Adrenal gland (tissue), 9 donors: ENCODE measurements around the gene KRABD2.
"Not testable (repeated sequence)": the region's sequence is repeated elsewhere in the genome, so short reads cannot be mapped to it uniquely, and the experiment has no call there.

Experiments used
- DNase-seq, 7 donors: peaks; one replicate each; pipeline ENCODE4 v3.0.0-alpha.2; 2019 to 2020
- H3K27ac ChIP-seq, 5 donors: fragments of 200-600 bp; sonication (generic) in 4 of 5; 1 replicate in 3 of 5; 2 replicates in 2 of 5; pipeline versions ENCODE4 v1.5.1 to v1.8.0; 2016 to 2020; ENCODE audit warnings: mild to moderate bottlenecking in 1 of 5
- H3K27me3 ChIP-seq: fragments of 200-600 bp; 2 replicates; pipeline ENCODE4 v1.8.0; 2021
- H3K36me3 ChIP-seq, 2 donors: fragments of 200-600 bp; replicated peaks in 1 of 2; 1 replicate in 1 of 2; 2 replicates in 1 of 2; pipeline versions ENCODE4 v1.5.1 to v1.8.0; 2018 to 2022
- H3K4me1 ChIP-seq, 2 donors: fragments of 200-600 bp; replicated peaks in 1 of 2; 1 replicate in 1 of 2; 2 replicates in 1 of 2; pipeline versions ENCODE4 v1.5.1 to v1.8.0; 2018 to 2021
- H3K4me3 ChIP-seq, 4 donors: fragments of 200-600 bp; sonication (generic) in 3 of 4; one replicate each; pipeline ENCODE4 v1.5.1; 2016 to 2018
- H3K9me3 ChIP-seq, 3 donors: fragments of 200-600 bp; sonication (generic) in 1 of 3; replicated peaks in 1 of 3; 1 replicate in 2 of 3; 2 replicates in 1 of 3; pipeline versions ENCODE4 v1.5.1 to v1.8.0; 2016 to 2021
- CTCF ChIP-seq, 6 experiments: fragments of 450-650 bp in 4 of 6; fragments of 200-600 bp in 2 of 6; sonication (generic) in 1 of 6; IDR thresholded peaks; 1 replicate in 5 of 6; 2 replicates in 1 of 6; pipeline versions ENCODE4 v1.5.1 to v1.8.0; 2016 to 2021; ENCODE audit warnings: antibody characterized with exemption in 6 of 6, mild to moderate bottlenecking in 2 of 6, moderate library complexity in 1 of 6
- POLR2A ChIP-seq, 2 donors: fragments of 450-650 bp; IDR thresholded peaks; one replicate each; pipeline ENCODE4 v1.6.1; 2017; ENCODE audit warnings: antibody characterized with exemption in 2 of 2, mild to moderate bottlenecking in 2 of 2, moderate library complexity in 1 of 2
- WGBS, 4 donors: extraction: QIAGEN DNeasy Blood & Tissue Kit in 2 of 4; methylation state at CpG; one replicate each; pipeline versions ENCODE4 v1.1.5 to v1.1.7; 2013 to 2017; 5-methylcytosine and 5-hydroxymethylcytosine counted together
- intact Hi-C, 2 donors: fragments of 100-400 bp; cut with DNase I; formaldehyde crosslinking; loops; one replicate each; pipeline versions ENCODE4 v1.14.1 to v1.15.0; 2022 to 2023
- donor health status: healthy with polysubstance abuse.
- donor health status: Bipolar disorder and iron deficiency.
- donor health status: DM: yes; HTN: yes; CAD: no.
- donor health status: DM: no; HTN: no; CAD: no.
- donor health status: DM: no; HTN: no; CAD: no.

The KRABD2 gene

GRCh38 chr17:8398980-8399379 lies 22.5 kb upstream of the KRABD2 start:
- intact Hi-C loops: no loop called here
- H3K36me3 ChIP-seq: no peaks in the 10 kb centered on the region
- no peak overlapping the region for H3K27ac ChIP-seq
- no peaks in the 10 kb centered on the region for H3K9me3 ChIP-seq
- H3K27me3 ChIP-seq: peaks cover 28% of the 10 kb centered on the region
- WGBS, 4 donors: 46 to 60% (median 50%) methylated on average over 5 to 6 of the region's 6 CpGs
- no peak overlapping the region for H3K4me3 ChIP-seq
- no peak for DNase-seq
- no peaks in the 10 kb centered on the region for H3K4me1 ChIP-seq
- TF ChIP-seq POLR2A (IDR thresholded peaks at IDR 0.05): no peak
- no peak for TF ChIP-seq CTCF (IDR thresholded peaks at IDR 0.05)

GRCh38 chr17:8397636-8398035 lies 21.1 kb upstream of the KRABD2 start, which contains the start of gene RNF222:
Gene RNF222, minus strand, starts transcription at chr17:8397827. Its CDS starts 4,366 bp downstream, at chr17:8393461.
- intact Hi-C loops: no loop called here
- no peak for DNase-seq
- no peak for TF ChIP-seq CTCF (IDR thresholded peaks at IDR 0.05)
- WGBS, 4 donors: 46 to 65% (median 61%) methylated on average over 3 to 13 of the region's 13 CpGs
- no peaks in the 10 kb centered on the region for H3K9me3 ChIP-seq
- H3K27me3 ChIP-seq: peaks cover 28% of the 10 kb centered on the region
- H3K4me1 ChIP-seq: no peaks in the 10 kb centered on the region
- no peak within 1 kb of the TSS for H3K27ac ChIP-seq
- H3K36me3 ChIP-seq: no peaks in the 10 kb centered on the region
- H3K4me3 ChIP-seq: no peak within 1 kb of the TSS

- H3K9me3 ChIP-seq, H3K4me1 ChIP-seq, H3K27ac ChIP-seq, intact Hi-C loops, H3K36me3 ChIP-seq, H3K4me3 ChIP-seq: not testable (repeated sequence)
- H3K27me3 ChIP-seq: peaks cover 25% of the 10 kb centered on the region
- peak in 1 of 7 donors; percentile 5 for DNase-seq
- WGBS, 4 donors: 78 to 93% (median 83%) methylated on average over 9 of the region's 9 CpGs
These were observed 18.0 kb upstream of the KRABD2 start for GRCh38 chr17:8394497-8394896.

GRCh38 chr17:8393470-8394231 lies 17.1 kb upstream of the KRABD2 start:
- 56 to 71% (median 61%) methylated on average over 8 of the region's 8 CpGs for WGBS, 4 donors
- DNase-seq: peak in 1 of 7 donors; percentile 7
- intact Hi-C loops: no loop called here
- no peak overlapping the region for H3K27ac ChIP-seq
- H3K36me3 ChIP-seq: no peaks in the 10 kb centered on the region
- peaks cover 22% of the 10 kb centered on the region for H3K27me3 ChIP-seq
- H3K4me1 ChIP-seq: no peaks in the 10 kb centered on the region
- no peaks in the 10 kb centered on the region for H3K9me3 ChIP-seq
- H3K4me3 ChIP-seq: no peak overlapping the region
- TF ChIP-seq POLR2A (IDR thresholded peaks at IDR 0.05) (no peak), CTCF (IDR thresholded peaks at IDR 0.05) (no peak)
